ENCODE data around the gene TOP1.

Gene TOP1

GRCh38 chr20:41162396-41162795 is 133.8 kb downstream of the TOP1 start:
- in situ Hi-C loops (cut with MboI; ENCODE audit: low pct_unique_long_range_greater_than_20kb, low sequenced_read_pairs, unreplicated experiment), result no loop called here
- TF ChIP-seq, protein P1, sequence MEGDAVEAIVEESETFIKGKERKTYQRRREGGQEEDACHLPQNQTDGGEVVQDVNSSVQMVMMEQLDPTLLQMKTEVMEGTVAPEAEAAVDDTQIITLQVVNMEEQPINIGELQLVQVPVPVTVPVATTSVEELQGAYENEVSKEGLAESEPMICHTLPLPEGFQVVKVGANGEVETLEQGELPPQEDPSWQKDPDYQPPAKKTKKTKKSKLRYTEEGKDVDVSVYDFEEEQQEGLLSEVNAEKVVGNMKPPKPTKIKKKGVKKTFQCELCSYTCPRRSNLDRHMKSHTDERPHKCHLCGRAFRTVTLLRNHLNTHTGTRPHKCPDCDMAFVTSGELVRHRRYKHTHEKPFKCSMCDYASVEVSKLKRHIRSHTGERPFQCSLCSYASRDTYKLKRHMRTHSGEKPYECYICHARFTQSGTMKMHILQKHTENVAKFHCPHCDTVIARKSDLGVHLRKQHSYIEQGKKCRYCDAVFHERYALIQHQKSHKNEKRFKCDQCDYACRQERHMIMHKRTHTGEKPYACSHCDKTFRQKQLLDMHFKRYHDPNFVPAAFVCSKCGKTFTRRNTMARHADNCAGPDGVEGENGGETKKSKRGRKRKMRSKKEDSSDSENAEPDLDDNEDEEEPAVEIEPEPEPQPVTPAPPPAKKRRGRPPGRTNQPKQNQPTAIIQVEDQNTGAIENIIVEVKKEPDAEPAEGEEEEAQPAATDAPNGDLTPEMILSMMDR (IDR thresholded peaks at IDR 0.05; ENCODE audit: extremely low read depth, insufficient read depth, missing control alignments), result no peak
- no peak for DNase-seq (ENCODE audit: low spot score)

DNA sequence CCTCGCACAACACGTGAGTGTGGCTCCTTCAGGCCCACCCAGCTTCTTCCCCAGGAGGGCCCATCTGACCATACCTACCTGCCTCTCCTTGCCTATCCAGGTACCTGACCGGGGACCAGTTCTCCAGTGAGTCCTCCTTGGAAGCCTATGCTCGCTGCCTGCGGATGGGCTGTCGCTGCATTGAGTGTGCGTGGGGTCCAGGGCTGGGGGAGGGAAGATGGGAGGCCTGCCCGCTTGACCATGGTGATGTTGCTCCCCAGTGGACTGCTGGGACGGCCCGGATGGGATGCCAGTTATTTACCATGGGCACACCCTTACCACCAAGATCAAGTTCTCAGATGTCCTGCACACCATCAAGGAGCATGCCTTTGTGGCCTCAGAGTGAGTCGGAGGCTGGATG is 135.2 kb downstream of the TOP1 start:
- in situ Hi-C loops (cut with MboI; ENCODE audit: low pct_unique_long_range_greater_than_20kb, low sequenced_read_pairs, unreplicated experiment), result no loop called here
- TF ChIP-seq, protein P1 (IDR thresholded peaks at IDR 0.05; ENCODE audit: extremely low read depth, insufficient read depth, missing control alignments), result no peak
- no peak for DNase-seq (ENCODE audit: low spot score)

DNA sequence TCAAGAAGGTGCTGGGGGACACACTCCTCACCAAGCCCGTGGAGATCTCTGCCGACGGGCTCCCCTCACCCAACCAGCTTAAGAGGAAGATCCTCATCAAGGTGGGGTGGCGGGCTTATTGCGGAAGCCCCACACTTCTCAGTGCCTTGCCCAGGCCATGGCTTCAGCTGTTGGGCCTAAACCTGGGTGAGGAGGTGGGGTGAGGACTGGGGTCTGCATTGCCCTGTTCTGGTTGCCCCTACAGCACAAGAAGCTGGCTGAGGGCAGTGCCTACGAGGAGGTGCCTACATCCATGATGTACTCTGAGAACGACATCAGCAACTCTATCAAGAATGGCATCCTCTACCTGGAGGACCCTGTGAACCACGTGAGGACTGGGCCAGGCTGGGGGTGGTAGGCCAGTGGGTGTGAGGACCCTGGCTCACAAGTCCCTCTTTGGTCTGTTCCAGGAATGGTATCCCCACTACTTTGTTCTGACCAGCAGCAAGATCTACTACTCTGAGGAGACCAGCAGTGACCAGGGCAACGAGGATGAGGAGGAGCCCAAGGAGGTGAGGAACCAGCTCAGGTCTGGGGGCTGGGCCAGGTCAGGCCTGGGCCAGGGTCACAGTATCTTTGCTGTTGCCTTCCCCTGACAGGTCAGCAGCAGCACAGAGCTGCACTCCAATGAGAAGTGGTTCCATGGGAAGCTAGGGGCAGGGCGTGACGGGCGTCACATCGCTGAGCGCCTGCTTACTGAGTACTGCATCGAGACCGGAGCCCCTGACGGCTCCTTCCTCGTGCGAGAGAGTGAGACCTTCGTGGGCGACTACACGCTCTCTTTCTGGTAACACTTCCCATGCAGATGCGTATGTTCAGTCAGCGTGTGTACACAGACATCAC is 136.6 kb downstream of the TOP1 start:
- TF ChIP-seq, protein P1 (IDR thresholded peaks at IDR 0.05; ENCODE audit: extremely low read depth, insufficient read depth, missing control alignments), result no peak

DNA sequence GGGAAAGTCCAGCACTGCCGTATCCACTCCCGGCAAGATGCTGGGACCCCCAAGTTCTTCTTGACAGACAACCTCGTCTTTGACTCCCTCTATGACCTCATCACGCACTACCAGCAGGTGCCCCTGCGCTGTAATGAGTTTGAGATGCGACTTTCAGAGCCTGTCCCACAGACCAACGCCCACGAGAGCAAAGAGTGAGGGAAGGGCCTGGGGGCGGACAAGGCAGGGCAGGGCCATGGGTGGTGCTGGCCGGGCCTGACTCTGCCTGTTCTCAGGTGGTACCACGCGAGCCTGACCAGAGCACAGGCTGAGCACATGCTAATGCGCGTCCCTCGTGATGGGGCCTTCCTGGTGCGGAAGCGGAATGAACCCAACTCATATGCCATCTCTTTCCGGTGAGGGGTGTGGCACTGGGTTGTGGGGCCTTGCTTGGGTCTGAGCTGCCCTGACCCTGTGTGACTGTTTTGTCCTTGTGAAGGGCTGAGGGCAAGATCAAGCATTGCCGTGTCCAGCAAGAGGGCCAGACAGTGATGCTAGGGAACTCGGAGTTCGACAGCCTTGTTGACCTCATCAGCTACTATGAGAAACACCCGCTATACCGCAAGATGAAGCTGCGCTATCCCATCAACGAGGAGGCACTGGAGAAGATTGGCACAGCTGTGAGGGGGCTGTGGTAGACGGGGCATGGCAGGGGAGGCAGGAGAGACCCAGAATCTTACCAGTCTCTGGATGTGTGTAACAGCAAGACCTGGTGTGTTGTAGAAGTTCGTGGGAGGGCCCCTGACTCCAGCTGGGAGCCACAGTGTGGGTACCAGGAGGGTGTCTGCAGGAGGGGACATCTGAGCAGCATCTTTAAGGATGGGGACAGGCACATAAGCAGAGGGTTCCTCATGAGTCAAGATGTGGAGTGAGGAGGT is 137.8 kb downstream of the TOP1 start:
- TF ChIP-seq, protein P1 (IDR thresholded peaks at IDR 0.05; ENCODE audit: extremely low read depth, insufficient read depth, missing control alignments), result no peak
- DNase-seq (ENCODE audit: low spot score), result no peak
- in situ Hi-C loops (cut with MboI; ENCODE audit: low pct_unique_long_range_greater_than_20kb, low sequenced_read_pairs, unreplicated experiment), result no loop called here

More for the DNA sequence above, 136.6 kb downstream of the TOP1 start:
- no peak for DNase-seq (ENCODE audit: low spot score)
- in situ Hi-C loops (cut with MboI; ENCODE audit: low pct_unique_long_range_greater_than_20kb, low sequenced_read_pairs, unreplicated experiment), result no loop called here

GRCh38 chr20:41167118-41167470 is 138.5 kb downstream of the TOP1 start:
- in situ Hi-C loops (cut with MboI; ENCODE audit: low pct_unique_long_range_greater_than_20kb, low sequenced_read_pairs, unreplicated experiment), result no loop called here
- no peak for DNase-seq (ENCODE audit: low spot score)
- TF ChIP-seq, protein P1 (IDR thresholded peaks at IDR 0.05; ENCODE audit: extremely low read depth, insufficient read depth, missing control alignments), result no peak

DNA sequence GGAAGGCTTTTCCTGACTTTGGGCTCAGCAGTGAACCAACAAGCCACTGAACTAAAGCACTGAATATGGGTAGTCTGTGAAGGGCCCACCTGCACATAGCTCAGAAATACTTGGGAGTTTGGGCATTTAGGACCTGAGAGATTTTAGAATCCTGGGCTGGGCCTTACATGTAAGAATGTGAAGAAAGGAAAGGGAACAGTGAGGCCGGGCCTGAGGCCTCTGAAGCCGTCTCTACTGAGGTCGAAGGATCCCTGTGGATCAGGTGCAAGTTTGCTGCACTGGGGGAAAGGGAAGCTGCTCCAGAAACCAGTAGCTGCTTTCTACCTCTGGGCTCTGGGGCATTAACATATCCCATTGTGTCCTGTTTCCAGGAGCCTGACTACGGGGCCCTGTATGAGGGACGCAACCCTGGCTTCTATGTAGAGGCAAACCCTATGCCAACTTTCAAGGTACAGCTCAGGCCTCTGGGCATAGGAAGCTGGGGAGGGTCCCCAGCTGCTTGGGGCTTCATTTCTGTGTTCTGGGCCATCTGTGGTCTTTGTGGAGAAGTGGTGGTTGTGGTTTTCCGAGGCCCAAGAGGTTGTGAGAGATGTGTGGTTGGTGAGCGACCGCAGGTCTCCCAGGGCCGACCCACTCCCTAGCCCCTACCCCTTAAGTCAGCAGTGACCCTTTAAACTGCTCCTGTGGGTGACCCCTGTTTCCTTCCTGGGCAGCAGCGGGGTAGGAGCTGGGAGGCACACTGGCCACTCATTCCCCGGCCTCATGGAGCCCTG is 139.0 kb downstream of the TOP1 start:
- in situ Hi-C loops (cut with MboI; ENCODE audit: low pct_unique_long_range_greater_than_20kb, low sequenced_read_pairs, unreplicated experiment), result no loop called here
- no peak for DNase-seq (ENCODE audit: low spot score)
- TF ChIP-seq, protein P1 (IDR thresholded peaks at IDR 0.05; ENCODE audit: extremely low read depth, insufficient read depth, missing control alignments), result no peak
